NCI-H146 treated with DMSO at 0.1 percent for 48 hours (cell line): ENCODE measurements around the gene INPP5B.

Experiments
- DNase-seq: peaks from one replicate; lab custom pipeline; 2025; ENCODE audit not compliant: unreplicated experiment; lab: John Stamatoyannopoulos, UW

The INPP5B gene

DNA sequence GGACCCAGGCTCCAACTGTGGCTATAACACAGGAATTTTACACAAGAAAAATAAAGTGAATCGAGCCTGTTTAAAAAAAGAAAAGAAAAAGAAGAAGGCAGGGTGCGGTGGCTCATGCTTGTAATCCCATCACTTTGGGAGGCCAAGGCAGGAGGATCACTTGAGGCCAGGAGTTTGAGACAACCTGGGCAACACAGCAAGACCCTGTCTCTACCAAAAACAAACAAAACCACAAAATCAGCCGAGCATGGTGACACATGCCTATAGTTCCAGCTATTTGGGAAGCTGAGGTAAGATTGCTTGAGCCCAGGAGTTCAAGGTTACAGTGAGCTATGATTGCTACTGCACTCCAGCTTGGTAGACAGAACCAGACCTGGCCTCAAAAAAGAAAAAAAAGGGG, 105.2 kb downstream of the INPP5B start:
- no peak for DNase-seq

DNA sequence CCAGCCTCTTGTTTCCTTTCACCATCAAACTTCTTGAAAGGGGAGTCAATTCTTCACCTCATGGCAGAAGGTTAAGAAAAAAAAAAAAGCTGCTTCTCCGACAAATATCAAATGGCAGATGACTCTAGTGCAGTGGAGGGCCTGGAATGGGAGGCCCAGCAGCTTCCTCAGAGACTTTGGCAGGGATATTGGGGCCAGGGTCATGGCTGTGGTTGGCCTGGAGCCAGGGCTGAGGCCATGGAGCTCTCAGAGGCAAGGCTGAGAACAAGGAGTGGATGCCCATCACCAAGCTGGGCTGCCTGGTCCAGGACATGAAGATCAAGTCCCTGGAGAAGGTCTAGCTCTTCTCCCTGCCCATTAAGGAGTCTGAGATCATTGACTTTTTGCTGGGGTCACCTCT, 106.1 kb downstream of the INPP5B start:
- no peak for DNase-seq

DNA sequence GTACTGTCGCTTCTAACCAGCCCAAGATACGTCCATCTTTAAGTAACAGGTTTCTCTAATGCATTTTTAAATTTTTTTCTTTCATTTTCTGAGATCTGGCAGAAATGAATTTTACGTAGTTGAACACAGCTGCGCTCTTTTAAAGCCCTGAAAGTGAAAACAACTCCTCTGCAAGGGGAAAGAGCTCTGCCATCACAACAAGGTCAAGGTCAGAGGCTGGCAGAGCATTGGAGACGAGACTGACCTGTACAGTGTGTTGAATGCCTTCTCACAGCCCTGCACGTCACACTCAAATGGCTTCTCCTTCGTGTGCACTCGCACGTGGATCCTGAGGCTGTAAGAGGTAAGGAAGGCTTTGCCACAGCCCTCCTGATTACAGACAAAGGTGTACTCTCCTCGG, 107.2 kb downstream of the INPP5B start:
- no peak for DNase-seq

DNA sequence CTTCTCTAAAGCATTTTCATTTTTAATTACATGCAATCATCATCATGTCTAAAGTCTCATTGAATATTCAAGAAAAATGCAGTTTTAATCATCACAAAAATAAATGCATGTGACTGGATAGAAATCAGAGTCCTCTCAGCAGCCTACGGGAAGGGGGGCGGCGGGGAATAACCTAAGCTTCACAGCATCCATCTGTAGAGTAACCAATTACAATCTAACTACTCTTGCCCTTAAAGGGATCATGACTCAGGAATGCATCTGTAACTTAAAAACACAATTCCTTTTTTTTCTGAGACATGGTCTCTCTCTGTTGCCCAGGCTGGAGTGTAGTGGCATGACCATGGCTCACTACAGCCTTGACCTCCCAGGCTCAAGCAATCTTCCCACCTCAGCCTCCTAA, 110.1 kb downstream of the INPP5B start:
- no peak for DNase-seq

DNA sequence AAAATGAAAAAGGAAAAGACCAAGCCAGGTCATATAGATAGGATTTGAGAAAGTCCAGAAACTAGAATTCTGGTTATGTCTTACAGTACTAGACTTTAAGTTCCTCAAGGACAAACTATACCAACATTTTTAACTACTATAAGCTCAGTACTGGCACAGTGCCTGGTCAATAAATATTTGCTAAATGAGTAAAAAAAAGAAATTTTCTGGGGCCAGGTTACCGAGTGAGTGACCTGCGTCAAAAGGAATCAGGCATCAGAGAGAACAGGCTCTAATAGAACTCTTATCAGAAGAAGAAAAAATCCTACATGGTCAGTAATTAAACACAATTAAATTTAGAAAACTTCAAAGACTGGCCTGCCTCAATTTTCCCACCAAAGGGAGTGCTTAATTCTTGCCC, 115.0 kb downstream of the INPP5B start:
- DNase-seq = no peak

DNA sequence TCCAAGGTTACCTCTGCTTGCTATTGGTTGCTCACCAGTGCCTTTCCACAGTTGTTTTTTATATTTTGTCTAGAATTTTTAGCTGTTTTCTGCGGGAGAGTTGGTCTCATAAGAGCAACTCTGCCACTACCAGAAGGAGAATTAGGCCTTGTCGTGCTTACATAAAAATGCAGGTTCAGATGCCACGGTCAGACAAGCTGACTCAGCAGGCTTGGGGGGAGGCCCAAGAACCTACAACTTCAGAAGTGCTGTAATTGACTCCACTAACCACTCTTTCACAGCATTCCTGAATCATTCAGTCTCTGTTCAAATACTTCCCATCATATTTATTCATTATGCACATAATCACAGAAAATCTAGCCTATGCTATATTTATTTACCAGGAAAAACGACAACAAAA, 115.7 kb downstream of the INPP5B start:
- DNase-seq = no peak

DNA sequence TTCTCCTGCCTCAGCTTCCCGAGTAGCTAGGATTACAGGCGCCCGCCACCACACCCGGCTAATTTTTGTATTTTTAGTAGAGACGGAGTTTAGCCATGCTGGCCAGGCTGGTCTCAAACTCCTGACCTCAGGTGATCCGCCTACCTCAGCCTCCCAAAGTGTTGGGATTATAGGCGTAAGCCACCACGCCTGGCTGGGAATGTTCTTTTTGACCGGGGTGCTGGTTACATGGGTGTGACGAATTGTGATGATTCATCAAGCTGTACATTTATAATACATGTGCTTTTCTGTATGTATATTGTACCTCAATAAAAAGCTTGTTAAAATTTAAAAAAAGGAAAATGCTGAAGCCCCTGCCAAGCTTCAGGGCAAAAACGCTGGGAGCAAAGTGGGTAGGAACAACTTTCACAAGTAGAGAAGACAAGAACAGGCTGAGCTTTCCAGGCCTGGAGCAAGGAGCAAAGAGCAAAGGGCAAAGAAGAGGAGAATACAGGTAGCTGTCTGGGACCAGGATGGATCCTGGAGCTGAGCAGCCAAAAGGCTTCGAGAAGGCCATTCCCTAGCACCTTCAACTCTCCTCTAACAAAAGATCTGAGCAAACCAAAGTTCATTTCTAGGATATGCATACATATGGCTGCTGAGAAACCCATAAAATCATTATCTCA, 118.3 kb downstream of the INPP5B start:
- DNase-seq = no peak

DNA sequence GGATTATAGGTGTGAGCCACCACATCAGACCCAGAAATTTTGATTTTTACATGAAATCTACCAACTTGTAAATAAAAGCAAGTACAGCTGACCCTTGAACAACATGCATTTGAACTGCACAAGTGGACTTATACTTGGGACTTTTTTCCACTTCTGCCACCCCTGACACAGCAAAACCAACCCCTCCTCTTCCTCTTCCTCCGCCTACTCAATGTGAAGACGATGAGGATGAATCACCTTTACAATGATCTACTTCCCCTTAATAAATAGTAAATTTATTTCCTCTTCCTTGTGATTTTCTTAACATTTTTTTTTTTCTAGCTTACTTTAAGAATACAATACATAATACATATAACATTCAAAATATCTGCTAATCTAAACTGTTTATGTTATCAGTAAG, 121.3 kb downstream of the INPP5B start:
- DNase-seq = no peak

DNA sequence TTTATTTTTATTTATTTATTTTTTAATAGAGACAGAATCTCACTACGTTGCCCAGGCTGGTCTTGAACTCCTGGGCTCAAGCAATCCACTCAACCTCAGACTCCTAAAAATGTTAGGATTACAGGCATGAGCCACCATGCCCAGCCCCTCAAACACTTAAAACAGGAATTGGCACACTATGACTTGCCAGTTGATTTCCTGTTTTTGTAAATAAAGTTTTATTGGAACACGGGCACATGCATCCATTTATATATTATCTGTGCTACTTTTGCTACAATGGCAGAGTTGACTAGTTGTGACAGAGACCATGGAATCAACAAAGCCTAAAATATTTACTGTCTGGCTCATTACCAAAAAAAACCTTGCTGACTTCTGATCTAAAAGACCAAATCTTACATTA, 122.9 kb downstream of the INPP5B start:
- DNase-seq = no peak

DNA sequence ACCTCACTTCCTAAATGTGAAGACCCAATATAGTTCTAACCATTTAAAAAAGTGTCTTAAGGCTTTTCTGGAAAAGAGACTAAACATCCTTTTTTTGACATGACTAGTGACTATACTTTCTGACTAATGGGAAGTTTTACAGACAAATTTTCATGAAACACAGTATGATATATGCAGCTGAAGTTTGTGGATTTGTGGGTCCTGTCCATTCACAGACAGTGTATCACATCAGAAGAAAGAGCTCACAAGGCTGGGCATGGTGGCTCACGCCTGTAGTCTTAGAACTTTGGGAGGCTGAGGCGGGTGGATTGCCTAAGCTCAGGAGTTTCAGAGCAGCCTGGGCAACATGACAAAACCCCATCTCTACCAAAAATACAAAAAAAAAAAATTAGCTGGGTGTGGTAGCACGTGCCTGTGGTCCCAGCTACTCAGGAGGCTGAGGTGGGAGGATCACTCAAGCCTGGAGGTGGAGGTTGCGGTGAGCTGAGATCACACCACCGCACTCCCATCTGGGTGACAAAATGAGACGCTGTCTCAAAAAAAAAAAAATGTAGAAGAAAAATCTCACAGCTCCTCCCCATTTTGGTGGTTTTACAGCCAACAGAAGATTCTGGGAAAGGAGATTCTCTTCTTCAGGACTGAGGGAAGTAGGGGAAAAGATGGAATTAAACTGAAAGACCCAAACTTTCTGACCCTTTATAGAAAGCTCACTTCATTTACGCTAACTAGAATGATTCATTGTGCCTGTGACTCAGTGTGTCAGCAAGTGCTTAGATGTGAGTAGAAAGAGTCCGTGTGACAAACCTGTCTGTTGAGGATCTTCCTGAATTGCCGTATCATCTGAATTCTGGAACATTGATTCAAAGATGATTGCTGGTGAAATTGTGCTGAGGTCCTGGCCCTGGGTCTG, 123.7 kb downstream of the INPP5B start:
- DNase-seq = no peak

DNA sequence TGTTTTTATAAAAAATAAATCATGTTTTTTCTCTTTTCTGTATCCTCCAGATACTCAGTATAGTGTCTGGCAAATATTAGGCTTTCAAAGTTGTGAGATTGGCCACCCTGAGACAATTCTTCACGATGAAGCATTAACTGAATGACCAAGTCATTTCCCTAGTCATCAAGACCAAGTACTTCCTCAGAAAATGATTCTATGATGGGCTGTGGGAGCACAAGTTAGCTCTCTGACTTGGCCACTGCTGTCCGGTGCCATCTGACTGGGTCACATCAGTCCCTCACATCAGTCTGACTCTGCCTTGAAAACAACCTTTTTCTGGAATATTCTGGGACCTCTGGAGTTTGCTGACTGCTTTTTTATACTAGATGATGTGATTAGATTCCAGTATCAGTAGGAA, 125.4 kb downstream of the INPP5B start:
- no peak for DNase-seq

DNA sequence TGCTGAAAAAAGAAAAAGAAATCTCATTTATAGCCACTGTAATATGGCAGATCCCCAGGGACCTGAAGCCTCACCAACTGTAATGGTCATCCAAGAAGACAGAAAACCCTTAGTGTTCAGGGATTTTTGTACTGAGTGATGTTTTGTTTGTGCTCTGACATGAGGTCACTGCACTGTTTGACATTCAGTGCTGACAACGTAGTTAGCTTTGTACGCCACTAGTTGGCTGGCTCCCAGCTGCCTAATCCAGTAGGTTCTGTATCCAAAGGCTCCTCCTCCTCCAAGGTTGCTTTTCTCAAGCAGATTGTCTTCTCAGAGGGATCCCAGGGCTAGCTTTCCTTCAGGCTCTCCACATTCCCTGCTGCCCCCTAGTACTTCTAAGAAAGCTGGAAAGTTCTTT, 129.4 kb downstream of the INPP5B start:
- DNase-seq = no peak

DNA sequence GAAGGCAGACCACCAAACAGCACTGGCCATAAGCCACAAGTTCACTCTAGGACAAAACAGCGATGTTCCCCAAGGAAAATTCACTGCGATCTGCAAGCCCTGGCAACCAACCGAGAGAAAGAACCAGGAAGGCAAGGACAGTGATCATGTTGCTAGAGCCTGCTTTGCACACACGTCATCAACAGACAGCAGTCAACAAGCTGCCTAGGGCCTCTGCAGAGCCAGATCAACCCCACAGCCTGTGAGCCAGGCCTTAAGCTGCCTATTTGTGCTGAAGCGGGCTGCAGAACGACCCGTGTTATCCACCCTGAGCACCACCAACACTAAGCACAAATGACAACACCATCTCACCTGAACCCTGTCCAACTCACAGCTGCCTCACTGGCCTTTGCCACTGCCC, 132.6 kb downstream of the INPP5B start:
- no peak for DNase-seq

DNA sequence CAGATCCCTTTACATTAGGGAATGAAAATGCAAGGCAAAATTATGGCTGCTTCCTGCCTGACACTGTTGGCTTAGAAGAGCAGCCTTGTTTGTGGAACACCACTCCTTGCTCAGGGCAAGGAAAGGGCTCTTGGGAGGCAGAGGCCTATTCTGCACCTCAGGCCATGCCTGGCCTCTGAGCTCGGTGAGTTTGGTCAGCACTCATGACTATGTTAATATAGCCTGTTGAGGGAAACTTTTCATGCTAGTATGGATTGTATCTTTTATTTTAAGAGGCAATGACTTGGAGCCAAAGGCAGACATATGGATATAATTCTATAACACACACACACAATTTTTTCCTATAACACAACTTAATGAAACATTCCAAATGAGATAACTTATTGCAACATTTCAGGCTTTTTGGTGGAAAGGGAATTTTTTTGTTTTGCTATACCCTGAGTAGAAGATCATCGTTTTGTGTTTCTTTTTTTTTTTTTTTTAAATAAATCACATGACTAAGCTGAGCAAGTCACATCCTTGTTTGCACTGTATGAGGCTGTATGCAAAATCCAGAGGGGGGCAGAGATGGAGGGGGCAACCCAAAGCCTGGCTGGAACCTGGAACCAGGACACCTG, 133.2 kb downstream of the INPP5B start:
- no peak for DNase-seq

DNA sequence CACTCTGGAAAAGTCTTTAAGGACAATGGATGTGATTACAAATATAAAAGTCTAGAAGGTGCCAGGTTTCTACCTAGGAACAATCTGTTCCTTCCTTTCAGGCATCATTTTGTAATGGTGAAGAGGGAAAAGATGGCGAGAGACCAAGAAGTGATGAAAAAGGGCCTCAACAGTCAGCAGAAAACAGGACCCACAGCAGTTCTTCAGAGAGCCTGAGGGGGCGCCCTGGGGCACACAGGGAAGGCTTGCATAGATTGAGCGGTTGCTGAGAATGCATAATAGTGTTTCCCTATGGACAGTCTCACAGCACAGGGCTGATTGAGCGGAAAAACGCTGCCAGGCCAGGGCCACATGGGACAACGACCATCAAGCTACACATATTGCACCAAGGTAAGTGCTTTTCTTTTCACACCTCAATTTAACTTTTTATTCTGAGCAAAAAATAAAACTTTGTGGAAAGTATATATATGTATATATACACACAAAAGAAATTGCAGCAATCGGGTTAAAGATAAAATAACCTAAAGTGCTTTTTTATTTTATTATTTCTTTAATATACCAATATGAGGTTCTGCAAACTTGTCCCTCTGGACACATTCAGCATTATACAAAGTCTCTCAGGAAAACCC, 135.7 kb downstream of the INPP5B start:
- DNase-seq = peak; percentile 20
